ENCODE measurements around the gene FAHD2A.
"Not testable (repeated sequence)": the region's sequence is repeated elsewhere in the genome, so short reads cannot be mapped to it uniquely, and the experiment has no call there.

Gene FAHD2A

GRCh38 chr2:95376311-95377215, 25.9 kb upstream of the FAHD2A start:
- DNase-seq (ENCODE audit: low spot score), result no peak

- no peak for DNase-seq (ENCODE audit: low spot score)
Observed at GRCh38 chr2:95377216-95378123, 25.0 kb upstream of the FAHD2A start.

GRCh38 chr2:95378281-95378680, 24.2 kb upstream of the FAHD2A start:
- DNase-seq (ENCODE audit: low spot score), result not testable (repeated sequence)

- no peak for DNase-seq (ENCODE audit: low spot score)
Observed at GRCh38 chr2:95379371-95379831, 23.1 kb upstream of the FAHD2A start.

- DNase-seq (ENCODE audit: low spot score), result no peak
Observed at GRCh38 chr2:95380280-95380679, 22.2 kb upstream of the FAHD2A start.

GRCh38 chr2:95380731-95381130, 21.8 kb upstream of the FAHD2A start:
- DNase-seq (ENCODE audit: low spot score), result no peak

GRCh38 chr2:95381212-95382191, 21.0 kb upstream of the FAHD2A start:
- DNase-seq (ENCODE audit: low spot score), result no peak

- DNase-seq (ENCODE audit: low spot score), result no peak
Observed at GRCh38 chr2:95382192-95382591, 20.3 kb upstream of the FAHD2A start.

- no peak for DNase-seq (ENCODE audit: low spot score)
Observed at GRCh38 chr2:95382686-95383634, 19.5 kb upstream of the FAHD2A start.

GRCh38 chr2:95383635-95384027, 18.9 kb upstream of the FAHD2A start:
- DNase-seq (ENCODE audit: low spot score), result no peak

GRCh38 chr2:95384854-95385569, 17.5 kb upstream of the FAHD2A start:
- DNase-seq (ENCODE audit: low spot score), result no peak

- no peak for DNase-seq (ENCODE audit: low spot score)
Observed at GRCh38 chr2:95385570-95385984, 16.9 kb upstream of the FAHD2A start.

GRCh38 chr2:95386031-95386430, 16.5 kb upstream of the FAHD2A start:
- DNase-seq (ENCODE audit: low spot score), result no peak

- DNase-seq (ENCODE audit: low spot score), result no peak
Observed at GRCh38 chr2:95387358-95387757, 15.2 kb upstream of the FAHD2A start.

- DNase-seq (ENCODE audit: low spot score), result no peak
Observed at GRCh38 chr2:95388091-95388692, 14.3 kb upstream of the FAHD2A start.

- no peak for DNase-seq (ENCODE audit: low spot score)
Observed at GRCh38 chr2:95388856-95389244, 13.7 kb upstream of the FAHD2A start.

- DNase-seq (ENCODE audit: low spot score), result peak; percentile 51
Observed at GRCh38 chr2:95389245-95390119, 13.0 kb upstream of the FAHD2A start.

GRCh38 chr2:95390272-95390880, 12.1 kb upstream of the FAHD2A start:
- no peak for DNase-seq (ENCODE audit: low spot score)

Data from LoVo (cell line).